KMS-11 (cell line): ENCODE data around the gene PTPRA.
"Not testable (repeated sequence)": the region's sequence is repeated elsewhere in the genome, so short reads cannot be mapped to it uniquely, and the experiment has no call there.

Source experiments
- H2AFZ ChIP-seq: fragments of 200-600 bp; sonication (generic); 2 replicates; pipeline ENCODE4 v1.6.1; 2016; ENCODE audit warnings: antibody characterized with exemption, mixed run types, low read depth
- H3K27ac ChIP-seq: fragments of 200-600 bp; sonication (generic); 2 replicates; pipeline ENCODE4 v1.6.1; 2016; ENCODE audit warnings: mild to moderate bottlenecking, mixed run types
- H3K27me3 ChIP-seq: fragments of 200-600 bp; sonication (generic); 2 replicates; pipeline ENCODE4 v1.6.1; 2017; ENCODE audit warnings: mild to moderate bottlenecking, low read depth, mixed run types, moderate library complexity; ENCODE audit not compliant: insufficient read depth
- H3K36me3 ChIP-seq: fragments of 200-600 bp; sonication (generic); 2 replicates; pipeline ENCODE4 v1.6.1; 2017; ENCODE audit warnings: mild to moderate bottlenecking, mixed run types; ENCODE audit not compliant: insufficient read depth
- H3K4me1 ChIP-seq: fragments of 200-600 bp; sonication (generic); 2 replicates; pipeline ENCODE4 v1.6.1; 2016; ENCODE audit warnings: mild to moderate bottlenecking, low read depth, mixed run types; ENCODE audit not compliant: poor library complexity, severe bottlenecking
- H3K4me2 ChIP-seq: fragments of 200-600 bp; sonication (generic); 2 replicates; pipeline ENCODE4 v1.7.0; 2016; ENCODE audit warnings: mild to moderate bottlenecking, mixed run types
- H3K4me3 ChIP-seq: fragments of 200-600 bp; sonication (generic); IDR thresholded peaks from 2 replicates; pipeline ENCODE4 v1.6.1; 2017; ENCODE audit warnings: low read depth, low read length, mixed read lengths; ENCODE audit not compliant: insufficient read depth
- H3K79me2 ChIP-seq: fragments of 200-600 bp; sonication (generic); 2 replicates; pipeline ENCODE4 v1.6.1; 2016; ENCODE audit warnings: low read depth, mixed run types; ENCODE audit not compliant: insufficient read depth
- H3K9ac ChIP-seq: fragments of 200-600 bp; sonication (generic); 2 replicates; pipeline ENCODE4 v1.6.1; 2016; ENCODE audit warnings: mild to moderate bottlenecking, mixed run types
- H4K20me1 ChIP-seq: fragments of 200-600 bp; sonication (generic); 2 replicates; pipeline ENCODE4 v1.6.1; 2016; ENCODE audit warnings: mild to moderate bottlenecking, mixed run types; ENCODE audit not compliant: insufficient read depth
- CTCF ChIP-seq: fragments of 200-600 bp; sonication (generic); conservative IDR thresholded peaks from 2 replicates; pipeline ENCODE4 v1.6.1; 2017; ENCODE audit warnings: low read depth, mild to moderate bottlenecking, antibody characterized with exemption, low read length, moderate library complexity, mixed read lengths

The PTPRA gene

GRCh38 chr20:2873010-2873746 is at the start of gene PTPRA:
Gene PTPRA (plus strand): TSS chr20:2873481. CDS start chr20:2964278, 90,797 bp downstream.
- TF ChIP-seq CTCF, result no peak
- H3K4me1 ChIP-seq, result peaks cover 3% of the 10 kb centered on the region
- no peaks in the 10 kb centered on the region for H4K20me1 ChIP-seq
- peak within 1 kb of the TSS; percentile 66 for H3K9ac ChIP-seq
- H3K36me3 ChIP-seq, result no peaks in the 10 kb centered on the region
- H3K27ac ChIP-seq, result peak within 1 kb of the TSS; percentile 39
- H3K79me2 ChIP-seq, result no peaks in the 10 kb centered on the region; the same call in 1 of the 2 replicates
- peak within 1 kb of the TSS; percentile 68 for H3K4me2 ChIP-seq
- no peak within 1 kb of the TSS for H3K4me3 ChIP-seq
- no peaks in the 10 kb centered on the region for H3K27me3 ChIP-seq
- peak within 1 kb of the TSS; percentile 80 for H2AFZ ChIP-seq

- H2AFZ ChIP-seq, result no peak overlapping the region
- no peaks in the 10 kb centered on the region for H4K20me1 ChIP-seq
- no peak for TF ChIP-seq CTCF
- peak overlapping the region; percentile 95 for H3K4me2 ChIP-seq
- no peaks in the 10 kb centered on the region for H3K27me3 ChIP-seq
- no peak overlapping the region for H3K4me3 ChIP-seq
- no peaks in the 10 kb centered on the region for H3K79me2 ChIP-seq
- H3K9ac ChIP-seq, result no peak overlapping the region
- peaks cover 25% of the 10 kb centered on the region for H3K4me1 ChIP-seq
- H3K27ac ChIP-seq, result peak overlapping the region; percentile 67
- no peaks in the 10 kb centered on the region for H3K36me3 ChIP-seq
These were observed 47.5 kb upstream of the PTPRA start for GRCh38 chr20:2825761-2826160.

- no peaks in the 10 kb centered on the region for H3K79me2 ChIP-seq
- no peak for TF ChIP-seq CTCF
- no peak overlapping the region for H3K4me3 ChIP-seq
- H3K27ac ChIP-seq, result no peak overlapping the region
- H3K9ac ChIP-seq, result no peak overlapping the region
- H3K36me3 ChIP-seq, result no peaks in the 10 kb centered on the region
- peak overlapping the region; percentile 95 for H3K4me2 ChIP-seq
- no peak overlapping the region for H2AFZ ChIP-seq
- no peaks in the 10 kb centered on the region for H3K27me3 ChIP-seq
- peaks cover 22% of the 10 kb centered on the region for H3K4me1 ChIP-seq
- H4K20me1 ChIP-seq, result no peaks in the 10 kb centered on the region
These were observed 46.6 kb upstream of the PTPRA start for GRCh38 chr20:2826655-2827054.

GRCh38 chr20:2829376-2829775 is 43.9 kb upstream of the PTPRA start:
- TF ChIP-seq CTCF, result no peak
- H3K4me3 ChIP-seq, result no peak overlapping the region
- H4K20me1 ChIP-seq, result no peaks in the 10 kb centered on the region
- no peak overlapping the region for H3K4me2 ChIP-seq
- no peak overlapping the region for H3K27ac ChIP-seq
- H3K4me1 ChIP-seq, result peaks cover 20% of the 10 kb centered on the region
- H3K79me2 ChIP-seq, result no peaks in the 10 kb centered on the region
- H3K27me3 ChIP-seq, result no peaks in the 10 kb centered on the region
- H3K36me3 ChIP-seq, result no peaks in the 10 kb centered on the region
- H2AFZ ChIP-seq, result no peak overlapping the region
- no peak overlapping the region for H3K9ac ChIP-seq

- H3K36me3 ChIP-seq, H4K20me1 ChIP-seq, H3K27me3 ChIP-seq, H3K79me2 ChIP-seq, H2AFZ ChIP-seq, H3K4me3 ChIP-seq, H3K27ac ChIP-seq, H3K4me2 ChIP-seq, H3K9ac ChIP-seq: not testable (repeated sequence)
- H3K4me1 ChIP-seq, result peaks cover 14% of the 10 kb centered on the region
These were observed 42.1 kb upstream of the PTPRA start for GRCh38 chr20:2831206-2831605.
